ENCODE data around the gene TSSK3.

DNA sequence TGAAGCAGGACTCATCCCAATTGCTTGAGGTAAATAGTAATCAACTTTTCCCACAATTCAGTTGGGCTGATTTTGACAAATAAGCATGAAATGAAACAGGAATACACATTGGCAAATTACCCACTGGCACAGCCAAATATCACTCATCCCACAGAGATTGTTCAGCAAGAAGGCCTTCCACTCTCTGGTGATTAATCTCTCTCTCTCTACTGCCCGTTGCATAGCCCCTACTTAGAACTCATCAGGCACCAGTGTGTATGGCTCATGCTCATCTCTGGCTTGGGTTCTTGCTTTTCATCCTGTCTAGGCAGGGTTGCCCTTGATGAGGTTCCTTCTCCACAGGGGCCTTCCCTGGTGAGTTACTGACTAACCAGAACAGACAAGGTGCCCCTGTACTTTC lies 30.8 kb downstream of the TSSK3 start:
- TF ChIP-seq CTCF (IDR thresholded peaks at IDR 0.05; ENCODE audit: low read depth, low read length), result no peak
- TF ChIP-seq EZH2phosphoT487 (IDR thresholded peaks at IDR 0.05; ENCODE audit: low read depth), result no peak
